Endothelial cell of umbilical vein (primary cell): Measurements from ENCODE around the gene FOLR2. TPM values are rescaled to one million over a fixed set of nuclear protein-coding genes. Genes with fewer than 3 reads are reported as not detected.

Experiments
- BruUV-seq: library from RNA; stranded (reverse); fragments of 400-500 nt; replicated peaks from 2 replicates; lab custom pipeline; 2021; lab: Mats Ljungman, UMichigan
- CTCF ChIA-PET: fragments of 300-600, 350-600 bp; sonication (Branson Sonifier 250); formaldehyde crosslinking; loops from one replicate; lab custom pipeline; 2021; ENCODE audit warnings: antibody characterized with exemption, inconsistent platforms; lab: Charles Lee
- POLR2A ChIA-PET: fragments of 300-600, 350-600 bp; sonication (Branson Sonifier 250); formaldehyde crosslinking; loops from one replicate; lab custom pipeline; 2021; ENCODE audit warnings: antibody characterized with exemption, inconsistent platforms; lab: Charles Lee
- DNase-seq: peaks from one replicate; pipeline ENCODE4 v3.0.0-alpha.2; 2011; ENCODE audit warnings: low read depth, low spot score
- FAIRE-seq: peaks from 2 replicates; lab custom pipeline; 2011; peaks lifted over from hg19 to GRCh38; lab: Jason Lieb, UNC
- H2AFZ ChIP-seq: 2 replicates; pipeline ENCODE4 v1.6.0; 2012; ENCODE audit warnings: low read depth, low read length, control low read depth, inconsistent platforms
- H3K27ac ChIP-seq: 2 replicates; pipeline ENCODE4 v1.5.1; 2011; ENCODE audit warnings: low read depth, mild to moderate bottlenecking, control low read depth, low read length, moderate library complexity; ENCODE audit not compliant: insufficient read depth
- H3K27me3 ChIP-seq, 2 experiments: 2 replicates each; pipeline versions ENCODE4 v1.6.0 to v1.6.1; 2011; ENCODE audit warnings: low read length in 2 of 2, mixed read lengths in 1 of 2; ENCODE audit not compliant: control insufficient read depth in 2 of 2, insufficient read depth in 2 of 2
- H3K36me3 ChIP-seq, 2 experiments: 2 replicates in 1 of 2; 3 replicates in 1 of 2; pipeline ENCODE4 v1.5.1; 2011; ENCODE audit warnings: low read length in 2 of 2, mild to moderate bottlenecking in 1 of 2, moderate library complexity in 1 of 2; ENCODE audit not compliant: control insufficient read depth in 2 of 2, insufficient read depth in 2 of 2; ENCODE audit errors: extremely low read depth in 1 of 2
- H3K4me1 ChIP-seq: 3 replicates; pipeline ENCODE4 v1.5.1; 2011; ENCODE audit warnings: mild to moderate bottlenecking, low read length; ENCODE audit not compliant: control insufficient read depth, insufficient read depth; ENCODE audit errors: extremely low read depth
- H3K4me2 ChIP-seq: 2 replicates; pipeline ENCODE4 v1.6.1; 2011; ENCODE audit warnings: low read length, control low read depth, mixed read lengths; ENCODE audit not compliant: insufficient read depth
- H3K4me3 ChIP-seq, 3 experiments: fragments of 200-600 bp in 1 of 3; sonication (generic), shearing (Covaris generic) in 1 of 3; replicated peaks in 1 of 3; 2 replicates each; pipeline ENCODE4 v1.5.1; 2011 to 2016; ENCODE audit warnings: control low read depth in 3 of 3, low read length in 3 of 3, mild to moderate bottlenecking in 2 of 3, inconsistent platforms in 1 of 3, low read depth in 1 of 3, moderate library complexity in 1 of 3; ENCODE audit not compliant: insufficient read depth in 1 of 3
- H3K79me2 ChIP-seq: 2 replicates; pipeline ENCODE4 v1.6.0; 2012; ENCODE audit warnings: low read length, inconsistent platforms; ENCODE audit not compliant: control insufficient read depth, insufficient read depth
- H3K9ac ChIP-seq: replicated peaks from 2 replicates; pipeline ENCODE3; 2011; ENCODE audit warnings: low read length, control low read depth; ENCODE audit not compliant: insufficient read depth; ENCODE audit errors: extremely low read depth
- H3K9me1 ChIP-seq: replicated peaks from 3 replicates; pipeline ENCODE4 v1.6.0; 2011; ENCODE audit warnings: mild to moderate bottlenecking, low read length; ENCODE audit not compliant: control insufficient read depth, insufficient read depth; ENCODE audit errors: extremely low read depth
- H3K9me3 ChIP-seq: replicated peaks from 2 replicates; pipeline ENCODE4 v1.5.1; 2012; ENCODE audit warnings: low read length, inconsistent platforms; ENCODE audit not compliant: control insufficient read depth, insufficient read depth
- H4K20me1 ChIP-seq: replicated peaks from 2 replicates; pipeline ENCODE3; 2011; ENCODE audit warnings: mild to moderate bottlenecking, low read length; ENCODE audit not compliant: control insufficient read depth, insufficient read depth; ENCODE audit errors: extremely low read depth
- EZH2 ChIP-seq: IDR thresholded peaks from 2 replicates; pipeline ENCODE4 v1.6.1; 2012; ENCODE audit warnings: borderline replicate concordance, low read depth, mild to moderate bottlenecking, moderate library complexity, low read length, inconsistent platforms; ENCODE audit not compliant: severe bottlenecking
- GATA2 ChIP-seq: IDR thresholded peaks from 2 replicates; pipeline ENCODE4 v1.7.0; 2011; ENCODE audit warnings: low read depth, mild to moderate bottlenecking, moderate library complexity, mixed read lengths, low read length; ENCODE audit not compliant: insufficient read length, insufficient read depth
- MYC ChIP-seq: IDR thresholded peaks from one replicate; pipeline ENCODE4 v1.6.1; 2011; ENCODE audit warnings: mild to moderate bottlenecking, low read depth, low read length
- POLR2A ChIP-seq: IDR thresholded peaks from 2 replicates; pipeline ENCODE4 v1.6.1; 2012; ENCODE audit warnings: low read depth, mild to moderate bottlenecking, control low read depth, low read length
- POLR2AphosphoS5 ChIP-seq: IDR thresholded peaks from 2 replicates; pipeline ENCODE4 v1.6.1; 2012; ENCODE audit warnings: low read depth, mild to moderate bottlenecking, control low read depth, low read length, moderate library complexity; ENCODE audit not compliant: insufficient read depth
- dilution Hi-C: fragments of 300-500 bp; cut with MboI; formaldehyde crosslinking; loops from one replicate; pipeline ENCODE4 v1.15.0; 2019; ENCODE audit warnings: low sequenced_read_pairs; ENCODE audit not compliant: extremely low pct_ligation_motif_present
- intact Hi-C: fragments of 100-400 bp; cut with micrococcal nuclease; formaldehyde crosslinking; loops from one replicate; pipeline ENCODE4 v1.10.0; 2022
- polyA plus RNA-seq, 4 experiments: library from polyadenylated mRNA; depleted of rRNA in 3 of 4; stranded (reverse) in 3 of 4; unstranded in 1 of 4; fragments of >200 nt; gene quantifications; 2 replicates each; pipeline versions ENCODE4 v1.2.1 to v1.2.3, GENCODE V29; 2011 to 2012; ENCODE audit warnings: missing spikeins in 1 of 4
- total RNA-seq: library from RNA; stranded (reverse); gene quantifications from 2 replicates; pipeline ENCODE4 v1.2.3, GENCODE V29; 2021
- TF ChIP-seq, protein P1 (sequence below), 2 donors: IDR thresholded peaks; 1 replicate in 1 of 2; 2 replicates in 1 of 2; pipeline ENCODE4 v1.5.1; 2011; ENCODE audit warnings: low read length in 2 of 2, mild to moderate bottlenecking in 2 of 2, moderate library complexity in 2 of 2, control low read depth in 1 of 2, inconsistent platforms in 1 of 2, low read depth in 1 of 2; ENCODE audit not compliant: insufficient read depth in 1 of 2; ENCODE audit errors: extremely low read depth in 1 of 2
- TF ChIP-seq, protein P2 (sequence below): IDR thresholded peaks from 2 replicates; pipeline ENCODE4 v1.6.1; 2011; ENCODE audit not compliant: insufficient read depth, insufficient read length

FOLR2 gene
- total and polyA plus RNA-seq, 2 donors (not counting 3 experiments of a cell fraction or from before 2014, with no cell fraction given) = not detected

GRCh38 chr11:72190631-72191071 is 25.9 kb upstream of the FOLR2 start:
- Histone ChIP-seq H3K4me2 (no peak overlapping the region), H4K20me1 (no peaks in the 10 kb centered on the region), H3K36me3 (no peaks in the 10 kb centered on the region), H3K4me1 (no peaks in the 10 kb centered on the region), H3K9ac (no peak overlapping the region), H3K4me3 (no peak overlapping the region), H3K27me3 (peaks cover 0 to 1% of the 10 kb centered on the region in 2 experiments), H2AFZ (no peak overlapping the region), H3K9me1 (no peaks in the 10 kb centered on the region), H3K79me2 (no peaks in the 10 kb centered on the region), H3K9me3 (no peaks in the 10 kb centered on the region), H3K27ac (no peak overlapping the region)
- ChIA-PET POLR2A (no interaction called here), CTCF (interaction anchor here (0.8 to 1.6 kb wide), 2 partner anchors 165 to 220 kb away, joined by 3 to 5 read pairs; no protein-coding TSS in a partner anchor)
- FAIRE-seq (no peak), DNase-seq (no peak)
- BruUV-seq = no TSS peak
- TF ChIP-seq GATA2 (no peak), POLR2A (no peak), POLR2AphosphoS5 (no peak), EZH2 (no peak), MYC (no peak)
- TF ChIP-seq, protein P1, sequence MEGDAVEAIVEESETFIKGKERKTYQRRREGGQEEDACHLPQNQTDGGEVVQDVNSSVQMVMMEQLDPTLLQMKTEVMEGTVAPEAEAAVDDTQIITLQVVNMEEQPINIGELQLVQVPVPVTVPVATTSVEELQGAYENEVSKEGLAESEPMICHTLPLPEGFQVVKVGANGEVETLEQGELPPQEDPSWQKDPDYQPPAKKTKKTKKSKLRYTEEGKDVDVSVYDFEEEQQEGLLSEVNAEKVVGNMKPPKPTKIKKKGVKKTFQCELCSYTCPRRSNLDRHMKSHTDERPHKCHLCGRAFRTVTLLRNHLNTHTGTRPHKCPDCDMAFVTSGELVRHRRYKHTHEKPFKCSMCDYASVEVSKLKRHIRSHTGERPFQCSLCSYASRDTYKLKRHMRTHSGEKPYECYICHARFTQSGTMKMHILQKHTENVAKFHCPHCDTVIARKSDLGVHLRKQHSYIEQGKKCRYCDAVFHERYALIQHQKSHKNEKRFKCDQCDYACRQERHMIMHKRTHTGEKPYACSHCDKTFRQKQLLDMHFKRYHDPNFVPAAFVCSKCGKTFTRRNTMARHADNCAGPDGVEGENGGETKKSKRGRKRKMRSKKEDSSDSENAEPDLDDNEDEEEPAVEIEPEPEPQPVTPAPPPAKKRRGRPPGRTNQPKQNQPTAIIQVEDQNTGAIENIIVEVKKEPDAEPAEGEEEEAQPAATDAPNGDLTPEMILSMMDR (IDR thresholded peaks at IDR 0.05; ENCODE audit: extremely low read depth in 1 of 2, insufficient read depth in 1 of 2, low read depth in 1 of 2, low read length in 2 of 2) = no peak
- TF ChIP-seq, protein P2, sequence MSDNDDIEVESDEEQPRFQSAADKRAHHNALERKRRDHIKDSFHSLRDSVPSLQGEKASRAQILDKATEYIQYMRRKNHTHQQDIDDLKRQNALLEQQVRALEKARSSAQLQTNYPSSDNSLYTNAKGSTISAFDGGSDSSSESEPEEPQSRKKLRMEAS = no peak
- intact Hi-C loops = no loop called here
- dilution Hi-C loops = no loop called here
